KOPT-K1 (cell line): ENCODE results near the gene SPPL3.

Source experiments
- H3K27ac ChIP-seq: fragments of 200-600 bp; sonication (generic); 2 replicates; pipeline ENCODE4 v1.5.1; 2016; ENCODE audit warnings: antibody characterized with exemption, mild to moderate bottlenecking, low read depth, low read length; ENCODE audit not compliant: poor library complexity, severe bottlenecking
- H3K36me3 ChIP-seq: fragments of 200-600 bp; sonication (generic); 2 replicates; pipeline ENCODE4 v1.5.1; 2017; ENCODE audit warnings: antibody characterized with exemption, mild to moderate bottlenecking, low read length, moderate library complexity; ENCODE audit not compliant: insufficient read depth
- H3K9me3 ChIP-seq: fragments of 200-600 bp; sonication (generic); 2 replicates; pipeline ENCODE4 v1.5.1; 2017; ENCODE audit warnings: antibody characterized with exemption, low read length, mild to moderate bottlenecking; ENCODE audit not compliant: insufficient read depth, poor library complexity, severe bottlenecking

The SPPL3 gene

DNA sequence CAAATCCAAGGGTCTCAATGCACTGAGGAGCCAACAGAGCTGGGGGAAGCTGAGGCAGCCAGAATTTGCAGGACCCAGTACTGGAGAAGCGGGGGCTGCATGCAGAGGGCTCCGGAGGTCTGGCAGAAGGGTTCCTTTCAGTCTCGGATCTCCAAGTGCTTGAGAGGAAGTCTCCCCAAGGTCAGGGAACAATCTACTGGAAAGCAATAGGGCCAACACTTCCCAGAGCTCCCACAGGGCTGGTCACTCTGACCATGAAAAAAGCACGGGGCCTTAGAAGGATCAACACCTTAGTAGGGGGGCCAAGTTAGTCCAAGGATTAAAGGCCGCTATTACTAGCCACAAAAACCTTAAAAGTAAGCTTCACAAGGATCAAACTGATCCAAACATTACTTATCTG, 31.7 kb downstream of the SPPL3 start:
- H3K9me3 ChIP-seq: no peaks in the 10 kb centered on the region
- H3K36me3 ChIP-seq: peaks cover 18% of the 10 kb centered on the region
- no peak overlapping the region for H3K27ac ChIP-seq

DNA sequence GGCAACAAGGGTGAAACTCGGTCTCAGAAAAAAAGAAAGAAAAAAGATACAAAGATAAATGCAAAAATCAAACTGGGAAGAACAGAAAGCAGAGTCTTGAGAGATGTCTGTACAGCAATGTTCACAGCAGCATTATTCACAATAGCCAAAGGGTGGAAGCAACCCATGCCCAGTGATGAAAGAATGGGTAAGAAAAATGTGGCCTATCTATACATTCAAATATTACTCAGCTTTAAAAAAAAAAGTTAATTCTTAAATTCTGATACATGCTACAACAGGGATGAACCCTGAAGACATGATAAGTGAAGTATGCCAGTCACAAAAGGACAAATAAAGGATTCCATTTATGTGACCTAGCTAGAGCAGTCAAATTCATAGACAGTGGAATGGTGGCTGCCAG, 33.7 kb downstream of the SPPL3 start:
- peaks cover 14% of the 10 kb centered on the region for H3K36me3 ChIP-seq
- H3K27ac ChIP-seq: no peak overlapping the region

DNA sequence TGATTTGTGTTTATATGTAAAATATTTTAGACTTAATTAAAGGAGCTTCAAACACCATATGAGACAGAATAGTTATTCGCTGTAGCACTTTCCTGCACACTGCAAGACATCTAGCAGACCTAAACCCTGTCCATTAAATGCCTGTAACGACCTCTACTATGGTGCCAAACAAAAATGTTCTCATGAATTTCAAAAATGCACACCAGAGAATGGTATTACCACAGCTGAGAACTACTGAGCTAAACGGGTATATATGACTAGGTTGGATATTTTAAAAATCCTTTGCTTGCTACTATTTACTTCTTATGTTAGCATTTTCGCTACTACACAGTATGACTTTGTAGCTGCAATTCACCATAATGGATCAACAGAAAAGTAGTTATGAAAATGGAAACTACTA, 34.8 kb downstream of the SPPL3 start:
- Histone ChIP-seq H3K9me3 (no peaks in the 10 kb centered on the region), H3K27ac (no peak overlapping the region), H3K36me3 (peaks cover 14% of the 10 kb centered on the region)

More for the DNA sequence above, 33.7 kb downstream of the SPPL3 start:
- no peaks in the 10 kb centered on the region for H3K9me3 ChIP-seq

DNA sequence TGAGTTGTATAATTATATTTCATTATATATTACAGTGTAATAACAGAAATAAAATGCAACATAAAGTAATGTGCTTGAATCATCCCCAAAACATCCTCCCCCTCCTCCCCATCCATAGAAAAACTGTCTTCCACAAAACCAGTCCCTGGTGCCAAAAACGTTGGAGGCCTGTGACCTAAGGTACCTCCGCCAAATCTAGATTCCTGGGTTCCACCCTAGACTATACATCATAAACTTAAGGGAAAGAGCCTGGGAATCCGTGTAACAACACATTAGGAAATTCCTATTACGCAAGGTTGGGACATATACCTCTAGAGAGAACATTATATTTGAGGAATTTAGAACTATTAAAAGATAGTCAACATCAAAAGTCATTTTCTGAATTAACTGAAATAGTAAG, 38.0 kb downstream of the SPPL3 start:
- Histone ChIP-seq H3K36me3 (peaks cover 6% of the 10 kb centered on the region), H3K9me3 (no peaks in the 10 kb centered on the region), H3K27ac (no peak overlapping the region)

DNA sequence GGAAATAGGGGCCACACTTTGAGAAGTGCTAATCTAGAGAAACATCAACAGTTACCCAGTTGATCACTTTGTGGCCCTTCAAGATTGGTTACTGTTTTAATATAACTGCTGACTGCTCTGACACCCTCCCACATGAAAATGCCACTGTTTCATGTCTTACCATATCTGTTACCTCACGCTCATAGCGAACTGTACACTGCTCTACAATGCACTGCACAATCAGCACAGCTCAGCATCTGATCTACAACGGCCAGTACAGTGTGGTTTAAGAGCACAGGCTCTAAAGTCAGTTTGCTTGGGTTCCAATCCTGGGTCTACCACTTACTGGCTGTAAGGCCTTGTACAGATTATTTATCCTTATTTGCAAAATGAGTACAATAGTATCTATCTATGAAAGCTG, 39.1 kb downstream of the SPPL3 start:
- H3K36me3 ChIP-seq: peaks cover 6% of the 10 kb centered on the region
- no peaks in the 10 kb centered on the region for H3K9me3 ChIP-seq
- peak overlapping the region; percentile 20 for H3K27ac ChIP-seq

DNA sequence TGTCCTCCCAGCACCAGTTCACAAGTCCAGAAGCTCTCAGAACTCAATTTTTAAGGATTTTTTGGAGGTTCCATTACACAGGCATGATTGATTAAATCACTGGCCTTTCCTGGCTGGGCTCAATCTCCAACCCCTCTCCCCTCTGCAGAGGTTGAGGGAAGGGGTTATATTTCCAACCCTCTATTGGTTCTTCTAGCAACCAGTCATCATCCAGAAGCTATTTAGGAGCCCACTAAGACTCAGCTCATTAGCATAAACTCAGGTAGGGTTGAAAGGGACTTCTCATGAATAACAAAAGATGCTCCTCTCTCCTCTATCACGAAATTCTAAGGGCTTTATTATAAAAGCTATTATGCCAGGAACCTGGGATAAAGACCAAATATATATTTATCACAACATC, 41.5 kb downstream of the SPPL3 start:
- Histone ChIP-seq H3K27ac (no peak overlapping the region), H3K36me3 (peaks cover 16% of the 10 kb centered on the region; the same call in 1 of the 2 replicates), H3K9me3 (peaks cover 10% of the 10 kb centered on the region)

DNA sequence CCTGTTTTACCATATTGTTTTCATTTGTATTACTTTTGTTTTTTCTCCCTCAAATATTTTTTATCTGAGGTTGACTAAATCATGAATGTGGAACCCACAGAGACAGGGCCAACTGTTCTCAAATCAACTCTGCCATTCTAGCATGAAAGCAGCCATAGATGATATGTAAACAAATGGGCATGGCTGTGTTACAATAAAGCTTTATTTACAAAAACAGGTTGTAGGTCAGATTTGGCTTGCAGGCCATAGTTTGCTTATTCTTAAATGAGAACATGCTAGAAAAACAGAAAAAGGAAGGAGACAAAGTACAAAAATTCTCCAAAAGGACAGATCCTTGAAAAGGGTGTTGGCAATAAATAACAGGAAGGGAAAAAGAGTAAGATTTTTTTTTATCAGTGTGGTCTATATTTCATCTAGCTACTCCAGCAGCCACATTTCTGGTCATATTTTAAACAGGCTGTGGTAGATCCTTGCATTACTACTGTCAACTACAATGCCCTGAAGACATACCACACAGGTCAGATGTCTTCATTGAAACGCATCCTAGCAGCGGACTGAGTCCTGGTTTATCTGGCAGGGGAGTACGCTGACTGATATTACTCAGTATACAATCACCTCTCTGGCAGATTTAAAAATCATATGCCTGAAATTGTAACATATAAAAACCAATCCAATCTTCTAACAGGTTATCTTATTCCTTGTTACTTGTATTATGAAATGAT, 42.9 kb downstream of the SPPL3 start:
- Histone ChIP-seq H3K9me3 (peaks cover 10% of the 10 kb centered on the region), H3K27ac (no peak overlapping the region), H3K36me3 (peaks cover 15% of the 10 kb centered on the region; the same call in 1 of the 2 replicates)

DNA sequence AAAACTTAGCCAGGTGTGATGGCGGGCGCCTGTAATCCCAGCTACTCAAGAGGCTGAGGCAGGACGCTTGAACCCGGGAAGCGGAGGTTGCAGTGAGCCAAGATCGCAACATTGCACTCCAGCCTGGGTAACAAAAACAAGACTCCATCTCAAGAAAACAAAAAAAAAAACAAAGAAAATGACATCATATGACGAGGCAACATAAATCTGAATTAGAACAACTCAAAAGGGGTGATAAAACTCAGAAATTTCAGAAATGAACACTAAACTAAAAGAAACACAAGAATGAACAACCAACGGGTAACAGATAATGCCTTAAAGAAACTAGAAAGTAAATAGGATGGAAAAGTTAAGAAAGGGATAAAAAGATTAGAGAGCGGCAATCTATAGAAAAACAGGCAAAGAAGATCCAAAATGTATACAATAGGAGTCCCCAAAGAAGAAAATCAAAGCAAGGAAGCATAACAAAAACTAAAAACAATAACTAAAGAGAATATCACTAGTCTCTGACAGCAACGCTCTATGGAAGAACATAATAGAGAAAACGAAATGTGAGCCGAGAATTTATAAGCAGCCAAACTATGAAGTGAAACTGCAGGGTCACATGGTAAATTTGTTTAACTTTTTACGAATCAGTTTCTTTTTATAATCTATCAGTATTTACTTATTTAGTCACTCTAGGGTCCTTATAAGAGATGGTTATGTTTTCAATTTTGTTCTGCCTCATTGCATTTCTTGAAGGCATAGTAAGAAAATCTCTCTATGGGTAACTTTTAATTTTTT, 45.7 kb downstream of the SPPL3 start:
- H3K9me3 ChIP-seq: peaks cover 10% of the 10 kb centered on the region
- peaks cover 22% of the 10 kb centered on the region; the same call in 1 of the 2 replicates for H3K36me3 ChIP-seq
- no peak overlapping the region for H3K27ac ChIP-seq

DNA sequence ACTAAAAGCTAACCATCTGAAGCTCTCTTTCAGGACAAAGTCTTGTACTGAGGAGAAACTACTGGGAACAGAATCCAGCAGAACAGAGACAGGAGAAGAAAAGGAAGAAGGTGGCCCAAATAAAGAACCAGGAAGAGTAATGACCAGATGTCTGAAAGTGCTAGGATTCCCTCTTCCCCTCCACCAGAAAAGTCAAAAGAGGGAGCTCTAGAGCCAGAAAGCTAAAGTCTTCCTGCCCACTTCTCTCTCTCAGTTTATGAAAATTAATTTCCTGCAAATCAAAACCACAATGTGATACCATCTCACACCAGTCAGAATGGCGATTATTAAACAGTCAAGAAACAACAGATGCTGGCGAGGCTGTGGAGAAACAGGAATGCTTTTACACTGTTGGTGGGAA, 47.2 kb downstream of the SPPL3 start:
- peaks cover 22% of the 10 kb centered on the region; the same call in 1 of the 2 replicates for H3K36me3 ChIP-seq
- peak overlapping the region; percentile 48 for H3K27ac ChIP-seq
- peaks cover 10% of the 10 kb centered on the region for H3K9me3 ChIP-seq

DNA sequence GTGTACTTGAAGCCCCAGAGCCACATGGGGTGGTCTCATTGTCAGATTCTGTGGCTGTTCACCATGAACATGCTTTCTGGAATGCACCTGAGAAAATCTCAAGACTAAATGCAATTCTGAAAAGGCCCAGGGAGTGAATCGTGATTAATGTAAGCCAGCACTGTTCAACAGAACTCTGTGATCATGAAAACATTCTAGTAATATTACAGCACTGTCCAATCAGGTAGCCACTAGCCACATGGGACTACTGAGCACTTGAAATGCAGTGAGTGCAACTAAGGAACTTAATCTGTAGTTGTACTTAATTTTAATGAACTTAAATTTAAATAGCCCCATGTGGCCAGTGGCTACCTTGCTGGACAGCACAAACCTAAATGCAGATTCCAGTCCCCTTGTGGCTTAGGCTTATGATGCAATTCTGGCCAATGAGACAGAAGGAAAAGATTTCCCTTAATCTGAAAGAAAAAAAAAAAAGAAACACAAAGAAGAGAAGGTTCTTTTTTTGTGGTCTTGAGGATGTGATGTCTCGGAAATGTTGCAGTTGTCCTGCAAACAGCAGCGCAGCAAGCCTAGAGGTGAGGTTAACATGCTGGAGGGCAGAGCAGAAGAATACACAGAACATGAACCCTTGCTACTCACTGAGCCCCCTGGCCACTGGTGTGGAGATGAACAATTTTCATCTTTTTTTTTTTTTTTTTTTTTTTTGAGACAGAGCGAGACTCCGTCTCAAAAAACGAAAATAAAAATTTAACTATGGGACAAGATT, 48.2 kb downstream of the SPPL3 start:
- peaks cover 22% of the 10 kb centered on the region; the same call in 1 of the 2 replicates for H3K36me3 ChIP-seq

DNA sequence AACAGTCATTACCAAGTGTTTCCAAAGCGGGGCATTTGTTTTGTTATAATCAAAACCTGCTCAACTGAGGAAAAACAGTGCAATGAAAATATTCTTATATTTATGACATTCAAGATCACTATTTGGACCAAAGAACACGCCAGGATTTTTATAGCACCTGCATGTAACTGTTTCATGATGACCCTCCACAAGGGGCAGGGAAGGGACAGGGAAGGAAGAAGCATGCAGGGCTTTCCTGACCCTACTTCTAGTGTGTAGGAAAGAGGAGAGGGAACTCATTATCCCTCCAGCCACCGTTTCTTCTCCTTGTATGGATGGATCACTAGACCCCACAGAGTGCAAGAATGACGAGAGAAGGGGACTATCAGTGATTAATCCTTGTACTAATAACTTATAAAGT, 49.4 kb downstream of the SPPL3 start:
- Histone ChIP-seq H3K9me3 (peaks cover 10% of the 10 kb centered on the region), H3K27ac (no peak overlapping the region), H3K36me3 (peaks cover 20% of the 10 kb centered on the region; the same call in 1 of the 2 replicates)

More for the DNA sequence above, 48.2 kb downstream of the SPPL3 start:
- H3K9me3 ChIP-seq: peaks cover 10% of the 10 kb centered on the region
- H3K27ac ChIP-seq: peak overlapping the region; percentile 48

DNA sequence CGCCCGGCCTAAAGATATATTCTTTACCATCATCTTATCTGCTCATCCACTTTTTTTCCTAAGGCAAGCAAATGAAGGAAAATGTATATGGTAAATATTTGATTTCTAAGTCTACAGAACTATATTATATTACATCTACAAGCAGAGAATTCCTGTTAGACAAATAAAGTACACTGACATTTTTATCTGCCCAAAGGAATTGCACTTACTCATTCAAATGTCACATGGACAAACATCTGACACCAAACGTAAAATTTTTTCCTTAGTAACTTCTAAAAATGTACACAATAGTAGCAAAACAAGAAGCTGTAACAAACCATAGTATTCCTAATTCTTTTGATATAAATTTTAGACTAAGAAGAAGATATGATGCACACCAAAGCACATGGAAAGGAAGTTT, 51.0 kb downstream of the SPPL3 start:
- Histone ChIP-seq H3K9me3 (no peaks in the 10 kb centered on the region), H3K36me3 (0 out of 2 replicates have a peak, but pooled peaks cover 7% of the 10 kb centered on the region), H3K27ac (no peak overlapping the region)

DNA sequence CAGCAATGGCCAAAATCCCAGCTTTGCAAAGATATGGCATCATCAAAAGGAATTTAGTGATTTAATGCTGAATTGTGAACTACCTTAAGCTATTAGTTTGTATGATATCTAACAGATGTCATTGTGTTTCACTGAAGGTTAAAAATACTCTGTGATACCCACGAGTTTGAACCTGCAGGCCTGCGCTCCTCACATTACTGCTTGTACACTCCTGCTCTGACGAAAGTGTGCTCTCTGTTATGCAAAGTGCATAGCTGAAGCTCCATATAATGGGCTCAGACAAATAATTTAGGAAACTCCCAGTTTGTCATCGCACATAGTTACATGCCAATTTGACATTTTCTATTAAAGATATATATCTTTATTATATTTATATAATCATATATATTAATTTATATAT, 52.2 kb downstream of the SPPL3 start:
- no peaks in the 10 kb centered on the region for H3K9me3 ChIP-seq
- H3K27ac ChIP-seq: no peak overlapping the region
- 0 out of 2 replicates have a peak, but pooled peaks cover 7% of the 10 kb centered on the region for H3K36me3 ChIP-seq

DNA sequence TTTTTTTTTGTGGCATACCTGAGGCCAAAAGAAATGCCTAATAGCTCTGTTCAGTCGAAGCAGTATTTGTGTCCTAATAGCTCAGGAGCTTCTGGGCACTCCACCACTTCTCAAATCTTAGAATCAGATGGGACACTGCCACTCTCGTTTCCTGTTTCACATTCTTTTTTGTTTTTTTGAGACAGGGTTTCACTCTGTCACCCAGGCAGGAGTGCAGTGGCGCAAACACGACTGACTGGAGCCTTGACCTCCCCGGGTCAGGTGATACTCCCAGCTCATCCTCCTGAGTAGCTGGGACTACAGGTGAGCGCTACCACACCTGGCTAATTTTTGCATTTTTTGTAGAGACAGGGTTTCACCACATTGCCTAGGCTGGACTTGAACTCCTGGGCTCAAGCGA, 52.7 kb downstream of the SPPL3 start:
- H3K27ac ChIP-seq: no peak overlapping the region
- H3K9me3 ChIP-seq: no peaks in the 10 kb centered on the region
- 0 out of 2 replicates have a peak, but pooled peaks cover 7% of the 10 kb centered on the region for H3K36me3 ChIP-seq

DNA sequence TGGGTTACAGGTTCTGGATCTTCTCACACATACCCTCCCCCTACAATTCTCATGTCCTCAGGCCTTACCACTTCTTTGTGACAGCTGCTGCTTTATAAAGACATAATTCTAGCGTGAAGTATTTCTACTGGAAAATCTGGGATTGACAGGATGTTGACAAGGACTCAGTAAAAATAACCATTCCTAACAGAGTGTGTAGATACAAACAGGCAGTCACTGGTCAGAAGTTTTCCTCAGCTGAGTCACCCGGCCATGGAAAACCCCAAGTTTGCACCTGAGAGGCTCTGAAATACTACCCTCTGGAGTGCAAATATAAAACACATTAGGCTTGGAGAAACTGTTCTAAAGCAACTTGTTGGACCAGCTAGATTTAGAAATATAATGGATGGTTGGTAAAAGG, 54.4 kb downstream of the SPPL3 start:
- no peak overlapping the region for H3K27ac ChIP-seq
- H3K36me3 ChIP-seq: no peaks in the 10 kb centered on the region
- H3K9me3 ChIP-seq: no peaks in the 10 kb centered on the region
